Prostate gland (tissue), 2 donors: ENCODE results near the gene ACSM3.

Experiments
- CTCF ChIP-seq, 4 experiments: fragments of 200-600 bp in 2 of 4; fragments of 450-650 bp in 2 of 4; sonication (generic) in 2 of 4; IDR thresholded peaks; 1 replicate in 3 of 4; 2 replicates in 1 of 4; pipeline ENCODE4 v1.5.1; 2016 to 2019; ENCODE audit warnings: antibody characterized with exemption in 4 of 4, mild to moderate bottlenecking in 2 of 4, moderate library complexity in 2 of 4
- POLR2A ChIP-seq: fragments of 450-650 bp; IDR thresholded peaks from one replicate; pipeline ENCODE4 v1.6.1; 2016; ENCODE audit warnings: antibody characterized with exemption, mild to moderate bottlenecking

GRCh38 chr16:20829536-20829935 is 65.7 kb downstream of the ACSM3 start:
- TF ChIP-seq CTCF (IDR thresholded peaks at IDR 0.05), result no peak
- TF ChIP-seq POLR2A, result no peak
